IPS DF 4.7 (cell line): Measurements from ENCODE around the gene SLC1A3.
"Not testable (repeated sequence)": the region's sequence is repeated elsewhere in the genome, so short reads cannot be mapped to it uniquely, and the experiment has no call there.

Experiments
- DNase-seq: peaks from one replicate; pipeline ENCODE4 v3.0.0-alpha.2; 2013; ENCODE audit warnings: low spot score; ENCODE audit errors: extremely low read depth

SLC1A3 gene

DNA sequence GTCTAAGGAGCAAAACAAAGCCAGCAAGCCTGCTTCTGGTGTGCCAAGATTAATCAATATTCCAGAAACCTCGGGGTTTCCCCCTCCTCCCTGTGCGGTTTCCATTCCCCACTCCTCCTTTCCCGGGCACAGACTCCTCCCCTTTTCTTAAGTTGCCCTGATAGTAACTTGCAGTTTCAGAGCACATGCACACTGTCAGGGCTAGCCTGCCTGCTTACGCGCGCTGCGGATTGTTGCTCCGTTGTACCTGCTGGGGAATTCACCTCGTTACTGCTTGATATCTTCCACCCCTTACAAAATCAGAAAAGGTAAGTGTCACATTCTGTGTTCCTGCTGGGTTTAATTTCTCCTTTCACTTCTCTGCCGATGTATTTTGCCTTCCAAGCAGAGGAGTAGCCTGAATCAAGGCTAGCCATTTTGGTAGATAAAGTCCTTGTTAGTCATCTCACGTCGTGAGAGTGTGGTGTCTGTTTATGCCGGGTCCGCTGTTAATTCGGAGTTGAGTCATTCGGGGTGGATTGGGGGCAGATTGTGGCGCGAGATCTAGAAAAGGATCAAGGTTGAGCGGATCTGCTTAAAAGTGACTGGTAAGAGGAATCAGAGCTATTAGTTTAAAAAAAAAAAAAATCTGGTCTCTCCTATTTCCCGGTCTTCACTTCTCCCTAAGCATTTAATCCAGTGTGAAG lies at the start of gene SLC1A3:
Gene SLC1A3 (plus strand): TSS at position 179 of the 686 bp plus-strand sequence. CDS start 1,818 bp downstream, outside the sequence.
- DNase-seq: no peak

DNA sequence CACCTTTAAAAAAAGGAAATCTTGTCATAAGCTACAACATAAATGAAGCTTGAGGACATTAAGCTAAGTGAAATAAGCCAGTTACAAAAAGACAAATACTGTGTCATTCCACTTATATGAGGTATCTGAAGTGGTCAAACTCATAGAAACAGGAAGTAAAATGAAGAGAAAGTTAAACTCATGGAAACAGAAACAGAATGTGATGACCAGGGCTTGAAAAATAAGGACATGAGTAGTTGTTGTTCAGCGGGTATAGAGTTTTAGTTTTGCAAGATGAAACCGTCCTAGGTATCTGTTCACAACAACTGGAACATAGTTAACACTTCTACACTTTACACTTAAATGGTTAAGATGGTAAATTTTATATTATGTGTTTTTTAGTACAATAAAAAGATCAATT lies 47.8 kb upstream of the SLC1A3 start:
- DNase-seq: no peak

DNA sequence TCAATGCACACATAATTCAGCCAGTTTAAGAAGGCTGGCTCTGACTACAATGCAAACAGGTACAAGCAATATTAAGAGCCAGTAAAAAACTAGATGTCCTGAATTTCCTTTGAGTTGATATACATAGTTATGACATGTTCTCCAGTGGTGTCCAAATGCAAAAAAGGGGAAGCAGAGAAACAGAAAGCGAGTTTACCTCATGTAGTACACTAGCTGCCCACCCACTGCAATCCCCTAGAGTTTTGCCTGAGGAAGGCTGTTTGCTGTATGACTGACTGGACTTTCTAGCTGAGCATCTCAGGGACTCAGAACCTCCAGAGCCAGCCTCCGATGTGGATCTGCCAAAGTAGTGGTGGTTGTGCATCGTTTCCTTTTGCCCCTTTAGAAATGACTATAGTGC lies 44.8 kb upstream of the SLC1A3 start:
- DNase-seq: no peak

DNA sequence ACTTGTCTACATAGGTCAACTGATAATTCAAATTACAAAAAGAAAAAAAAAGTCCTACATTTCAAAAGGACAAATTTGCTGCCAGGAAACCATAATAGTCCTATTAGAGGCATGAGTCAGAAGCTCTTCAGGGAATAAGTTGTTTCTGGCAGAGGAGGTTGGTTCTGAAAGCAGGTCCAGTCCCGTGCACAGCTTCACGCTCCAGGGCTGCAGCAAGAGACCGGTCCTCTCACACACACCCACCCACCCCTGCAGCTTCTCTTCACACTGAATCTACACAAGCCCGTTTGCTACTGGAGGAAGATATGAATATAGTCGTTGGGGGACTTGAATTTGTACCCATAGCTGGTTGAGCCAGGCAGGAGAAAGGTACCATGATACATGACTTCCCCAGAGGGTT lies 36.9 kb upstream of the SLC1A3 start:
- DNase-seq: no peak

DNA sequence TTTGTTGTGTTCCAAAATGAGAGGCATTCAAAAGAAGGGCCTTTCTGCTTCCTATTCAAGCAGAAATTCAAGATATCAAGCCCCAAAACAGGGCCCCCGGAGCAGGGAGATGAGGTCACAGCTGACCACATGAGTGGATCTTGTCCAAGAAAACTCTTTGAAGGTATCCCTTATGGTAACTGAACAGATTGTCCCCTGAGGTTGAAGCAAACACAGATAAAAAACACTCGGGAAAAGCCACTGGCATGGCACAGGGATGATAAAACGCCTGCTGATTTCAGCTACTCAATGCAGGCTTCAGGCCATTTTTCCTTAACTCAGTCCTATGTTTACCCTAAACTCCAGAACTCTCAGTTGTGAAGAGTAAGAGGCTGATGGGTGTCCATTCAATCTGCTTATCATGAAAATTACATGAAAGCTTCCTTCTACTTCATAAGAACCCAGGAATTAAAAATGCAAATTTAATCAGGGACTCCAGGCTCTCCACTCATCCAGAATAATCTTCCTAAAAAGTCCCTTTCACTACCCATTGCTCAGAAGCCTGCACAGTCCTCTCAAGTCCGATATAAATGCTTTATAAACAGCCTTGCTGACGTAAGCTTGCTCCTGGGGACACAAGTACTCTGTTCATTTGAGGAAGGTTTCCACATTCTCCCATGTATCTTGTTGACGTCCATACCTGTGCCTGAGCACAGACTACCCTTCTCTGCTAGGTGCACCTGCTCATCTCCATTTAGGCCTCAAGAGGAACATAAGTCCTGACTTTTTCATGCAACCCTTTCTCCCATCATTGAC lies 35.9 kb upstream of the SLC1A3 start:
- no peak for DNase-seq

DNA sequence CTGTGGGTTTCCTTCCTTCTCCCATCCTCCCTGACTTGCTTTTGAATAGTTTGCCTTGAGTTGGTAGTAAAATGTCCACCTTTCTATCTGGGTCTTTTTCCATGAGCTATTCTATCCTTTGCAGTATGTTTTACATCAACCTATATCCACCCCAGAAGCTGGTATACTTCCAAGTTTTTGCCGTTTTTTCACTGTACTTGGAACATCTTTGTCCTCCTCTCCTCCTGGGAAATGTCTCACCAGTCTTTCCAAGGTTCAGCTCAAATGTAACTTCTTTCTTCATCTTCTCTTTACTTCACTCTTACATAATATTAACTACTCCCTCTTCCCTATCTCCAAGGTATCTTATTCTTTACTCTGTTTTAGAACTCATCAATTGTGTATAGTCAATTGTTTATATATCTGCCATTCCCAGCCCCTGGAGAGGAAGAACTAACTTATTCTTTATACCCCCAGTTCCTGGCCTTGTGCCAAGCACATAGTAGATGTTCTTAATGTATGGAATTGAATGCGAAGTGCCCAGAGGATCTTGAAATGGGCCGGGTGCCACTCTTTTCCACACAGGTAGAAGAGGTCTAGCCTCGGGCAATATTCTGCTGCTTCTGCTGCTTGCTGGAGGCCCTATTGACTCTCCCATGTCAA lies 34.9 kb upstream of the SLC1A3 start:
- DNase-seq: no peak

DNA sequence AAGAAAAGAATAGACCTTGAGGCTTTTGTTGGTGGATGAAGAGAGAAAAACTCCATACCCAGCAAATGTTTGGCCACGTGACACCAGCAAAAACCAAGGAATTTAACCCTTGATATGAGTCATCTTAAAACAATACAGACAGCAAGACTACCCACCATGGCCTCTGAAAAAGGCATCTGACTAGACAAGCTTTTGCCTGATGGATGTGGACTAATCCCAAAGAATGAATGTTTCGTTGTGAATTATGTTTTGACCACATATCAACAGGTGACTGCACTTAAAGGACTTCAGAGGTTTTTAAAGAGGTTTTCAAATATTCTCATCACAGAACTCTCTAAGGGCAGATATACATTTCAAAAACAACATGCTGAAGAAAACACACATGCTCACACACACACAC lies 33.0 kb upstream of the SLC1A3 start:
- no peak for DNase-seq

DNA sequence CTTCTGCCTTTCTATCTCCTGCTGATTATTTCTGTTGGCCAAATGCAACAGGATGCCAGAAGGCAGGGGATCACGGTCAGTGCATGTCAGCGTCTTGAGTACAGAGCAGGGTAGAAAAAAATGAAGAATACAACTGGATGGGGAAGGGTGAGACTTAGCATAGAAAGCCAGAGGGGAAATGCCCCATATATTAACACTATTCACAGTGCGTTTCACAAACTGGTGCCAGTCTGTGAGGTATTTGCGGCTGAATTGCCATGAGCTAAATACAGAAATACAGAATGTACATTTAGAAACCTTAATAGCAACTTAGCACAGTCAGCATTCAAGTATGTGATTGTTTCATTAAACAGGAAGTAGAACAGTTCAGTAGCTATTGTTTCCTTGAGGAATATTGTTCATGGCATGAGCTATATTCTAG lies 31.0 kb upstream of the SLC1A3 start:
- DNase-seq: no peak

DNA sequence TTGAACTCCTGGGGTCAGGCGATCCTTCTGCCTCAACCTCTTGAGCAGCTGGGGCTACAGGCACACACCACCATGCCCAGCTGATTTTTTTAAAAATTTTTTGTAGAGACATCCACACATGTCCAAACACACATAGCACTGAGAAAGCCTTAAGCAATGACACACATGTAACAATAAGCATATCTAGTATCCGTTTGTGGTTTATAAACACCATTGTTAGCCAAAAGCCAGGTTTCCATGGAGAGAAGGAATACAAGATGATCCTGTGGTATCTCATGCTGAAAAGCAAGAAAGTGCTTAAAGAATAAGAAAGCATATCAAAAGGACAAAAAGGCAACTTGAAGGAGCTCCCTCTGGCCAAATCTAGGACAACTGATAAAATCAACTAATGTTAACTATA lies 29.7 kb upstream of the SLC1A3 start:
- no peak for DNase-seq

DNA sequence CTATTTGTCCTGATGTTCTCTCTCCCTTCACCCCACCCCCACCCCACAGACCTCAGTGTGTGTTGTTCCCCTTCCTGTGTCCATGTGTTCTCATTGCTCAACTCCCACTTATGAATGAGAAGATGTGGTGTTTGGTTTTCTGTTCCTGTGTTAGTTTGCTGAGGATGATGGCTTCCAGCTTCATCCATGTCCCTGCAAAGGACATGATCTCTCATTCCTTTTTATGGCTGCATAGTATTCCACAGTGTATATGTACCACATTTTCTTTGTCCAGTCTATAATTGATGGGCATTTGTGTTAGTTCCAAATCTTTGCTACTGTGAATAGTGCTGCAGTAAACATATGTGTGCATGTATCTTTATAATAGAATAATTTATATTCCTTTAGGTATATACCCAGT lies 26.5 kb upstream of the SLC1A3 start:
- not testable (repeated sequence) for DNase-seq

DNA sequence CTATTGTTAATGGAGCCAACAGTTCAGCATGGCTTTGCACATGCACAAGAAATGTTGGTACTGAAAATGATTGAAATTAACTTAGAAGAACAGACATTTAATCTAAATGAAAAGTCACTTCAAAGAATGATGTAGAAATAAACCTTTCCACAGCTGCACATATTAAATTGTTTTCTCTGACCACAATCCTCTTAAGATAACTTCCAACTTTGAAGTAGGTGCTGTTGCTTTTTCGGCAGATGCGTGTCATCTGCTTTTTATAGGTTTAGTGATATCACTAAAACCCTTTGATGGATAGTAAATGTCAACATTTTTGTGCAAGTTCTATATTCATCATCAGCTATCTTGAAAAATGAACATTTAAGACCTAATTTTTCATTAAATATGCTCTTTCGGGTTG lies 25.3 kb upstream of the SLC1A3 start:
- DNase-seq: no peak

DNA sequence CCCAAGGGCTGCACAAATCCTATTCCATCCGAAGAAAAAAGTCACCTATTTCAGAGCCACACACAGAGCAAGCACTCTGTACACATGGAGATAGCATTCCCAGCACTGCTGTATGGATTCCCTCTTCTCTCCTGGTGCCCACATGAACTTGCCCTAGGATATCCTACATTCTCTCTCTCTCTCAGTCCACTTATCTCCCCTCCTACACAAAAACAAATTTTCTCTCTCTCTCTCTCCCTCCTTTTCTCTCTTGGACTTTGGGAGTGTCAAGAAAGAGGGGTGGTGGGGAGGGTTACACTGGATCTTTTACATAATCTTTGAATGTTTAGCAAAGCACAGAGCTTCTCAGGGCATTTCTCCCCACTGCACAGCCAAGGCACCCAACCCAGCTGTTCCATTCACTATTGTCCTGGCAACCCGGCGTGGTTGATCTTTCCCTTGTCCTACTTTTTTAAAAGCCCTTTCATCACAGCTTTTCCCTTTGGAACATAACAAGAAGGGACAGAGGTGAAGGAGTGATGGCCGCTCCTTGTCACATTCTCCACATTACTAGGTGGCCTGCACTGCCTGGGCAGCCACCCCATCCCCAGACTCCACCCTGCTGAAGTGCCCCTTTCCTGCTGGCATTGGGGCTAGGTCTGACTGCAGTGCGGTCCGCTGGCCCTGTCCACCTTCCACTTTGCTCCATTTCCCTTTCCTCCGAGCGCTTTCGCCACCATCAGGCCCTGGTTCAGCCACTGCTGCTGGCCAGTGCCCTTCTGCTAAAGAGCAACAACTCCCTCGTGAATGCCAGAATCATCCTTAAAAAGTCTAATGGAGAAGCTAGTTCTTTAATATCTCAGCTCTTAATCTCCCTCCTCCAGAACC lies 22.2 kb upstream of the SLC1A3 start:
- no peak for DNase-seq

DNA sequence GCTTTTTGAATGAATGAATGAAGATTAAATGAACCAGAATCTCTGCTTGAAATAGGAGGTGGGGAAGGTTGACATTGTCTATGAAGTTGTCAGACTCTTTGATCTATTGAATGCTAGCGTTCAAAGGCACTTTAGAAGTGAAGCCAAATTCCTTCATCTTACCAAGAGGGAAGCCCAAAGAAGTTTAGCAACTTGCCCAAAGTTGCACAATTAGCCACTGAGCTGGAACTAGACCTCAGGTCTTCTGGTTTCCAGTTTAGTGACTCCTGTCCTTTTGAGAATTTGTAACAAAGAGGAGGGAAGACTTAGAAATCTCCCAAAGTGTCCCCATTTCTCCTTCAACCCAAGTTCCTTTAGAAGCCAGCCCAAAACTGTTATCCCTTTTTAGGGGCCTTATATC lies 20.7 kb upstream of the SLC1A3 start:
- DNase-seq: no peak

DNA sequence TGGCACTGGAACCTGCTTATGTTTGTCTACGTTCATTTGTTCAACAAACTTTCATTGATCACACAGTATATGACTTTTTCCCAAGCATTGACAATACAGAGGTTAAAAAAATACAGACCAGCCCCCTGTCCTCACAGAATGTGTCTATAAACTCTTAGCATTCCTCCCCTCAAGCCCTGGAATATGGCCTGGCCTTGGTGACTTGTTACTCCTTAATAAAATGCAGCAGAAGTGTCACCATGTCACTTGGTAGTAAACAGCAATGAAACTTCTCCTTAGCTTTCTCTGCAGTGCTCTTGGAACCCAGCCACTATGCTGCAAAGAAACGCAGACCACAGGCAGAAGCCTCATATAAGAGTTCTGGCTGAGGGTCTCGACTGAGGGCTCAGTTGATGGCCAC lies 19.1 kb upstream of the SLC1A3 start:
- no peak for DNase-seq

DNA sequence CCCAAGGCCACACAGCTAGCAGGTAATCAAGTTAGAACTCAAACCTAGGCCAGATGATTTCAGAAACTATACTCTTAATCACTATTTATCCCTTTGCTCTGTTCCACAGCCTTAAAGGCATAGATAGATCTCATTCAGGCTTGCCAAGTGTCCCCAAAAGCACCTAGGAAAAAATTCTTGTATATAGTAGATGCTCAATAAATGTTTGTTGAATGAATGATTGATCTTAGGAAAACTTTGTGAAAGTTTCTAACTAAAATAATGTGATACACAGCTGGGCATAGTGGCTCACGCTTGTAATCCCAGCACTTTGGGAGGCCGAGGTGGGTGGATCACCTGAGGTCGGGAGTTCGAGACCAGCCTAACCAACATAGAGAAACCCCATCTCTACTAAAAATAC lies 16.7 kb upstream of the SLC1A3 start:
- DNase-seq: not testable (repeated sequence)

DNA sequence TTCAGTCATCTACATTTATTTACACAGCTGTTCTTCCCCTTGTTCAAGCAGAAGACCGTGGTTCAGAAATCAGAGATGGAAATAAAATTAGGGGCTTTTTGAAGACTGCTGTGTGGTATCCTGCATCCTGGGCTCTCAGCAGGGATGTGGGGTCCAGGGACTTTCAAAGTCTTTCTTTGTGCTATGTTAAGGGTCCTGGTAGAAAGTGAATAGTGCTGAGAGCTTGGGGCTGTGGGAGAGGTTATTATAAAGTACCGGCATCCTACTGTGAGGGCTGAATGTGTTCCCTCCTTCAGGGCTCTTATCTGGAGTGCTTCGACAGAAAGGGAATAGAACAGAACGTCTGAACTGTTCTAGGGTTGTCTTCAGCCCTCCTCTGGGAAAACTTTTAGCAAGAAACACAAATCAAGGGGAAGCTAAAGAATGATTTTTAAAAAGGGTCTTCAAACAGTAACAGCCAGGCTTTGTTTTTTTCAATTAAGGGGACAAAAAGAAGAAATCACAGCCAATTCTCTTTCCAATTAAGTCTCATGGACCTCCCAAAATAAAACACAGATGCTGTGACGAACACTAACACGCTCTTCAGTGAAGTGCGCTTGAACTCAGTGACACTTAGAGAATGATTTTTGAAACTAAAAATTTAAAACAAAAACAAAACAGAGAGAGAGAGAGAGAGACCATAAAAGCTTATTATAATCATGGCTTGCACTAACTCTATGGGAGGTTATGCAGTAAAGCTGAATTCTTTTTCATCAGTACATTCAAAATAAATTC lies 15.7 kb upstream of the SLC1A3 start:
- DNase-seq: no peak

DNA sequence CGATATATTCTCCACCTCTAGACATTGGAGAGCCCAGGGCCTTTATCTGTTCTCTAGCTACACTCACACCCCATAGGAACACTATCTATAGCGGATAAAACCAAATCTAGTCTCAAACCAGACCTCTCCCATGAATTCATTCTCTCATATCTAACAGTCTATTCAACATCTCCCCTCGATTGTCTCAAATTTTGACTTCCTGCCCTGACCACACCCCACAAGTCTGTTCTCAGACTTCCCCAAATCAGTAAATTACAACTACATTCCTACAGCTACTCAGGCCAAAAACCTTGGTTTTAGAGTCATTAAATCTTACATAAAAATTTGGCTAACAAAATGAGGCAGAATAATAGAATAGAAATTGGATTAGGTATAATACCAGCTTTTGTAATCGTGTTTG lies 12.5 kb upstream of the SLC1A3 start:
- DNase-seq: no peak

DNA sequence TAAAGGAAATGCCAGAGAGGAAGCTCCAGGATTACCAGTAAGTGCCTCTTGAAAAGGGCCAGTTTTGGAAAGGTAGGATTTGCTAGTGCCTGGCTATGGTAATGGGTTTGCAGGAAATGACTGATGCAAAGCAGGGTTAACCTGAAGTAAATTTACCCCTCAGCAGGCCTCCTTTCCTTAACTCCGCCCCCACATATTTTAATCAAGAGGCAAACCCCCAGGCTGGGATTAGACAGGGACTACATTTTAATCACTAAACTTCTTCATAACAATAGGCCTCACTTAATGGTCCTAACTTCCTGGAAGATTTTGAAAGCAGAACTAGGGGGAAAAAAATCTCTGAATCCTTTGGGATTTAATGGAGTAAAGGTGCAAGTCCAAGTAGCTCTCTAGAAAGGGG lies 10.2 kb upstream of the SLC1A3 start:
- no peak for DNase-seq

DNA sequence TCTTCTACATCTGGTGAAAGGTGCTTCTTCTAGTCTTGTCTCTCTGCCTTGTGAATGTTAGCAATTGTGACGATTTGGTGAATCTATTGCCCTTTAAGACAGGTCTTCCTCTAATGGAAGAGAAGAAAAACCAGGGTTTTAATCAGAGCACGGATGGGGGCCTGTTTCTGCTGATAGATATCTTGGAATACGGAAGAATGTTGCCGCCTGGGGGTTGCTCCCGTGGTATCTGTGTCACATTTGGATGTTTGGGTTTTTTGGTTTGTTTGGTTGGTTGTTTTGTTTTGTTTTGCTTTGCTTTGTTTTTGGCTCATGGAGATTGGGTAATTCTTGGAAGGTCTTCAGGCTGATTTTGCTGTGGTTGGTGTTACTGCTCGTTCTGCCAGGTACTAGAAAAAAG lies 9.7 kb upstream of the SLC1A3 start:
- no peak for DNase-seq

DNA sequence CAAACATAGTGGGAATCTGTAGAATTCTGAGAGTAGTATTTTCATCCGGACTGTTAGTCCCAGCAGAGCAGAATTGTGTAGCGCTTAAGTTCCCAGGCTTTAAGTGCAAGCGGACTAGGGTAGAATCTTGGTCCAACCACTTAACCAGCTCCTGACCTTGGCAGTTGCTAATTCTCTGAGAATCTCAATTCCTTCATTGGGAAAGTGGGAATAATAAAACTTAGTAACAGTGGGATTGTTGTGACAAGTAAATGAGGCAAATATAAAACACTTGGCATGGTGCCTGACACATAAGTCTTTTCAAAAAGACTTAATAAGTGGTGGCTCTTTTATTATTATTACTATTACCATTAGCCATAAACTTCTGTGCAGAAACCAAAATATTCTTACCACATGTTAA lies 8.4 kb upstream of the SLC1A3 start:
- DNase-seq: no peak
